CD4-positive, alpha-beta T cell treated with Interleukin-17A for 4 hours (primary cell): ENCODE measurements around the gene CNKSR2.
A peak's percentile ranks its signal among the peaks of the same experiment; 100 is the strongest.

Source experiments
- DNase-seq: peaks from one replicate; pipeline ENCODE4 v3.0.0-alpha.2; 2020; ENCODE audit warnings: mixed read lengths

CNKSR2 gene

GRCh38 chrX:21374163-21374993 is at the start of gene CNKSR2:
Gene CNKSR2, plus strand, starts transcription at chrX:21374418. Its CDS starts 480 bp downstream, at chrX:21374898.
- DNase-seq = peak; percentile 77

- DNase-seq = no peak
Measured at GRCh38 chrX:21354725-21355124, 19.5 kb upstream of the CNKSR2 start.

GRCh38 chrX:21355831-21356230 is 18.4 kb upstream of the CNKSR2 start:
- no peak for DNase-seq

GRCh38 chrX:21369613-21370012 is 4.6 kb upstream of the CNKSR2 start:
- DNase-seq = no peak

- DNase-seq = no peak
Measured at GRCh38 chrX:21373001-21373400, 1.2 kb upstream of the CNKSR2 start.

GRCh38 chrX:21373637-21374162 is 518 bp upstream of the CNKSR2 start:
- DNase-seq = peak; percentile 46

GRCh38 chrX:21374994-21375707 is 933 bp downstream of the CNKSR2 start:
- peak; percentile 19 for DNase-seq

- DNase-seq = no peak
Measured at GRCh38 chrX:21375708-21376009, 1.4 kb downstream of the CNKSR2 start.

- DNase-seq = no peak
Measured at GRCh38 chrX:21376636-21377035, 2.4 kb downstream of the CNKSR2 start.

GRCh38 chrX:21379991-21380390 is 5.8 kb downstream of the CNKSR2 start:
- no peak for DNase-seq

GRCh38 chrX:21382715-21383114 is 8.5 kb downstream of the CNKSR2 start:
- DNase-seq = no peak

- DNase-seq = no peak
Measured at GRCh38 chrX:21383546-21383945, 9.3 kb downstream of the CNKSR2 start.

GRCh38 chrX:21384178-21384577 is 10.0 kb downstream of the CNKSR2 start:
- DNase-seq = no peak

- no peak for DNase-seq
Measured at GRCh38 chrX:21394792-21395191, 20.6 kb downstream of the CNKSR2 start.

- DNase-seq = no peak
Measured at GRCh38 chrX:21398426-21398825, 24.2 kb downstream of the CNKSR2 start.

- no peak for DNase-seq
Measured at GRCh38 chrX:21400408-21401121, 26.3 kb downstream of the CNKSR2 start.

GRCh38 chrX:21408307-21408706 is 34.1 kb downstream of the CNKSR2 start:
- DNase-seq = no peak

- DNase-seq = no peak
Measured at GRCh38 chrX:21408788-21409187, 34.6 kb downstream of the CNKSR2 start.

- no peak for DNase-seq
Measured at GRCh38 chrX:21412029-21412428, 37.8 kb downstream of the CNKSR2 start.

- DNase-seq = no peak
Measured at GRCh38 chrX:21412883-21413282, 38.7 kb downstream of the CNKSR2 start.

- DNase-seq = no peak
Measured at GRCh38 chrX:21427086-21427485, 52.9 kb downstream of the CNKSR2 start.

GRCh38 chrX:21437036-21437435 is 62.8 kb downstream of the CNKSR2 start:
- no peak for DNase-seq

- DNase-seq = no peak
Measured at GRCh38 chrX:21438792-21439191, 64.6 kb downstream of the CNKSR2 start.

- DNase-seq = no peak
Measured at GRCh38 chrX:21440911-21441310, 66.7 kb downstream of the CNKSR2 start.
